ENCODE measurements around the gene KCTD5.
A peak's percentile ranks its signal among the peaks of the same experiment; 100 is the strongest.
"Not testable (repeated sequence)": the region's sequence is repeated elsewhere in the genome, so short reads cannot be mapped to it uniquely, and the experiment has no call there.

KCTD5 gene

DNA sequence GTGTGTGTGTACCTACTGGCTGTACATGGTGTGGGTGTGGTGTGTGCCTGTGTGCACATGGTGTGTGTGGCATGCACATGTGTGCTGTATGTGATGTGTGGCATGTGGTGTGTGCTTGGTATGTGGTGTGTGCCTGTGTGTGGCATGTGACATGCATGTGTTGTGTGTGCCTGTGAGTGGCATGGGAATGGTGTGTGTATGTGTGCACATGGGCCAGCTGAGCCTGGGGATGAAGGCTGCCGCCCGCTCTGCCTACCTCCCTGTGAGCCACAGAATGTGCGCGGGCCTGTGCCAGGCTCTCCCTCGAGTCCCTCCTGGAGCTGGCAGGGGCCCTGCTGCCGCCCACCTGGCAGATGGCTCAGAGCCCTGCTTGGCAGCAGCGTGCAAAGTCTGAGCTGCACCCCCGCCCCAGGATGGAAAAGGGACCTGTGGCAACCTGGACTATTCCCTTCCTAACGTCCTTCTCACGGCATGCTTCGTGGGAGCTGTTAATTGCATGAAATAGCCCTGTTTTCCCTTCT lies 28.4 kb downstream of the KCTD5 start:
- DNase-seq: no peak

DNA sequence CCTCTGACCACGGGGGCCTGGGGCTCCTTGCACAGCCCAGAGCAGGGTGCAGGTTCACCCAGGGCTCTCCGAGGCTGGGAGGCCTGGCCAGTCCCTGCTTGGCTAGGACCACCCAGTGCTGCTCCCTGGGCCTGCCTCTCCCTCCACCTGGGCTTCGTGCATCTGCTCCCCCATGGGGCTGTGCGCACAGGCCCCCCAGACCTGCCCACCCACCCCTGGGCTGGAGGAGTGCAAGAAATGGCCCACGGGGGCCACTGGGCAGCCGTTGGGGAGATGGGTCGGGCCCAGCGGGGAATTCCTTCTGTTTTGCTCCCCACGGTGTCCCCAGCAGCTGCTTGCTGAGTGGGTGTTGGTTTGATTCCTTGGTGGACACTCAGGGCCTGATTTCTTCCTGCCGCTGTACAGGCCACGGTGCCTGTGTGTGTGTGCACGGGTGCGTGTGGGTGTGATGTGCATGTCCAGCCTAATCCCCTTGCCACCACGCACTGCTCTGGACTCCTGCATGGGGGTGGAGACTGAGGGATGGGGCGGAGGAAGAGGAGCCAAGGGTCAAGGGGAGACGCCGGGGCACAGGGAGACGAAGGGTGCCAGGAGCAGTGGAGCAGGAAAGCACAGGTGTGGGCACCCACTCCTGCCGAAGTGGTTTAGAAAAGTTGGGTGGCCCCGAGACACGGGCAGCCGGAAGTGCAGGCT lies 29.2 kb downstream of the KCTD5 start:
- DNase-seq: no peak

DNA sequence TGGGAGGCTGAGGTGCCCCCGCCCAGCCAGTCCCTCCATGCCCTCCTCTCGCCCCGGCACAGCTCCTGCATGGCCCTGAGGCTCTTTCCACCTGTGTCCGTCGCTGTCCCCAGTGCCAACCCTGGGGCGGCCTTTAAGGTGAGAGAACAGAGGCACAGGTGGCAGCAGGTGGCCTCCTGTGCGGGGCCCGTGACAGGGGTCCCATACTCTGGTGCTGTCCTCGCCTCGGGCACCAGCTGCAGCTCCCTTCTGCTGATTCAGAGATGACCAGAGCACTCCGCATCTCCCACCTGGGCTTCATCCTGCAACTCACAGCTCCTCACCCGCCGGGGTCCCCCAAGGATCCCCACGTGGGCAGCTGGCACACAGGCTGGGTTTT lies 29.7 kb downstream of the KCTD5 start:
- DNase-seq: no peak

DNA sequence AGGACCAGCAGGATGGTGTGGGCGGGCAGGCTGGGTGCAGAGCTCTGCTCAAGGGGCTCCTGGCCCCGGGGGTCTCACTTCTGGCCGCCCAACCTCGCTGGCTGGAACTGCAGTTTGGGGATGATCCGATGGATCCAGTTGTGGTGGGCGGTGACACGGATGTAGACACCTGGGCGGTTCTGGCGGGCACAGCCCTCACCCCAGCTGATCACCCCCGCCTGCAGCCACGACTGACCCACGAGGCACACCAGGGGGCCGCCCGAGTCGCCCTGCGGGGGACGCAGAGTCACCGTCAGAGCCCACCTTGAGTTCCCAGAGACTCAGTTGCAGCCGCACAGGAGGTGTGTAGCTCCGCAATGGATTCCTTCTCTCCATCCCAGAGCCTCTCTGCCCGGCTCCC lies 30.2 kb downstream of the KCTD5 start:
- DNase-seq: no peak

DNA sequence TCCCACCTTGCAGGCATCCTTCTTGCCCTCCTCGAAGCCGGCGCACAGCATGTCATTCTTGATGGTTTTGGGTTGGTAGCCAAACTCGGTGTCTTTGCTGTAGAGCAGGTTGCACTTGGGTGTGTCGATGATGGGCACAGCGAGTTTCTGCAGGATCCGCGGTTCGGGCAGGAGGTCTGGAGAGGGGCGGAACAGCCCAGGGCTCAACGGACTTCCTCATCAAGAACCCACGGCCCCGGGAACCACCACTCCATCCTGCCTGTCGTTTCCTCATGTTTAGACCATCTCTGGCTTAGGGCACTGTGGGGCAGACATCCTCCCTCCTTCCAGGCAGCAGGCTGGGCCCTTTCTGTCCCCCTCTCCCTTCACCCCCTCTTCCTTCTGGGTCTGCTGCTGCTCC lies 31.2 kb downstream of the KCTD5 start:
- DNase-seq: peak; percentile 18

DNA sequence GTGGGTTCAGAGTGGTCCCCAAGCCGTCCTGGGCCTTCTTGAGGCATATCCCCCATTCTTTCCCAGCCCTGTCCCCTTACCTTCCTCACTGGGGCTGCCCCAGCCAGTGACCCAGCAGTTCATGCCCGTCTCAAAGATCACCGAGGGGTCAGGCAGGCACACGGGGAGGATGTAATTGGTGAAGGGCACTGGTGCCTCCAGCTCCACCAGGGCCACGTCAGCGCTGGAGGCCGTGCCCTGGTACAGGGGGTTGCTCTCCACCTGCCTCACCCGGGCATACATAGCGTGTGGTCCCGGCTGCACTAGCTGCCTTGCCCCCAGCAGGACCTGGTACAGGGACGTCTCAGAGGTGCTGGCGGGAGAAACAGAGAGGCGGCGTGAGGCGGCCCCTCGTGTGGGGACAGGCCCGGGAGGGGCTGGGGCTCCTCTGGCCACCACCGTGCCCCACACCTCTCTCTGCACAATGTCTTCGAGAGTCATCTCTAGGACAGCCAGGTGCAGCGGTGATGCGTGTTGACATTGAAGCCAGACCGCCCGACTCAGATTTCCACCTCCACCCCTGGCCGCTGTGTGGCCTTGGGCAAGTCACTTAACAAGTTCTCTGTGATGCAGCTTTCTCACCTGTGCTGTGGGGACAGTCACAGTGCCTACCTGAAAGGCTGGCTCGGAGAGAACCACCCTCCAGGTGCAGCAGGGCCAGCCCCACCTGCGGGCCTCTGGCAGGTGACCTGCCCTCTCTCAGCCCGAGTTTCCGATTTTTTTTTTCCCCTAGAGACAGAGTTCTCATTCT lies 31.9 kb downstream of the KCTD5 start:
- no peak for DNase-seq

DNA sequence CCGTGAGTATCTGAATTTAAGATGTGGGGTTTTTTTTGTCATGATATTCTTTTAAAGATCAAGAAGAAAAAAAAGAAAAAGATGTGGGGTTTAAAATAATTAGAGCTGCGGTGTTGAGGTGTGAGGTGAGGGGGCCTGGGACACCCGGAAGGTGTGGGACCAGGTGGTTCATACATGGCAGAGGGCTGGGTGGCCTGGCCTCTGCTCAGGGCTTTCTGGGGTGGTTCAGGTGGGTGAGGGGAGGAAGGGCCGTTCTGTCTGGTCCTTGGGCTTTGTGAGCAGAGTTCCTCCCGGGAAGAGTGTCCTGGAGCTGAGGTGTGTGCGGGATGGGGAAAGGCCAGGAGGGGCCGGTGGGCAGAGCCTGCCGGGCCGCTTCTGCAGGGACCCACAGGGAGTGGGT lies 32.7 kb downstream of the KCTD5 start:
- DNase-seq: no peak

DNA sequence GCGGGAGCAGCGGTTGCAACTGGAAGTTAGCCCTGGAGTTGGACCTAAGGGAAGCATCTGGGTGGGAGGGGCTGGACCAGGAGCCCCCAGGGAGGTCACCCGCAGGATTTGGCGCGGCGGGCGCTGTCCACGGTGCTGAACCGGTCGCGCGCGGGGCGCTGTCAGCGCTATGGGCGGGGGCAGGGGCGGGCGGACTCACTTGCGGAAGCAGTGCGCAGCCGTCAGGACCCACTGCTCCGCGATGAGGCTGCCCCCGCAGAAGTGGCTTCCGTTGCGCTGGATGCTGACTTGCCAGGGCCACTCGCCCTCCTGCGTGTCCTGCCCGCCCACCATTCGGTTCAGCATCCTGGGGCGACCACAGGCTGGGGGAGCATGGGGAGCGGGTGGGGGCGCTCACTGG lies 33.2 kb downstream of the KCTD5 start:
- DNase-seq: peak; percentile 87

DNA sequence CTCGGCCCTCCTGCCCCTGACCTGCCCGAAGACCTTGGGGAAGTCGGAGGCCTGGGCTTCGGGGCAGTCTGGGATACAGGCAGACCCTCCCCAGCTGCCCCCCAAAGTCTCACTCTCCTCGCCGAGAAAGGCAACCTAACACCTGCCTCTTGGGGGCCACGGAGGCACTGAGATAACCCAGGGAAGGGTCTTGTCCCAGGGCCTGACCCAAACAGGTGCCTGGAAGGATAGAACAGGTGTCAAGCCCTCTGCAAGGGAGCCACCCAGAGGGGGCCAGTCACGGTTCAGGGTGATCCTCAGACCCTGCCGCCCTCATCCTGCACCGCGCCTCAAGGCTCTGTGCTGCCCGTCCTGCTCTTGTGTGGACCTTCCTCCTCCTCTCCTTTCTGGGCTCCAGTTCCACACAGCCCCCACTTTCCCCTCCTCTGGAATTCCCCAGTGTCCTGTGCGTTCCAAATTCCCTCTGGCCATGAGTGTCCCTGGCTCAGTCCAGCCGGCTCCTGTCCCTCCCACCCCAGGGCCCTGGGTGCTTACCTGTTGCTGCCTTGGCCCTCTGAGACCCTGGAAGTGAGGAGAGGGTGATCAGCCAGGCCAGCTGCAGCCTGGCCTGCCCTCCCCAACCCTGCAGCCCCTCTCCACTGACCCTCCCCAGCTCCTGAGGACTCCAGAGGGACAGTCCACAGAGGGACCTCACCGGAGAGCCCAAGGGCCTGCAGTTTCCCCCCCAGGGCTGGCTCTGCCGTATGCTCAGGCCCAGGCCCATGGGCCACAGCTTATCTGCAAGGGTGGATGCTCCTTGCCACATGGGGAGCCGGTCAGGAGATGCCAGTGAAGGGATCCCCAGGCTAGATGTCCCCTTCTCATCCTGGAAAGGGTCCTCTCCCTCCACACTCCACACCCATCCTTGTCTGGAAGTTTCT lies 33.9 kb downstream of the KCTD5 start:
- no peak for DNase-seq

DNA sequence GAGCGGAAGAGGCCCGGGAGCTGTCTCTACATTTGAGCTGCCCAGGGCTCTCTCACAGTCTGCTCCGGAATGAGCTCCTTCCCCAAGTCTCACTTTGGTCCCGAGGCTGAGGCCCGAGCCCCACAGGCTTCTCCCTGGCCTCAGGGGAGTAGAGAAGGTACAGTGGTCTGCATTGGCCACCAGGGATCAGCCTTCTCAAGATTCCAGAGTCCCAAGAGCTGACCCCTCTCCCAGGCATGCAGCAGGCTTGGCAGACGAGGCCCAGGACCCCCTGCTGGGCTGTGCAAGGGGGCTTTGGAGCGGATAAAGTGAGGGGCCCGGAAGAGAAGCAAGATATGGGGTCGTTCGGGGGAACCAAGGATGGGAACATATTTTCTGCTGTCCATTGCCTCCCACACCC lies 34.6 kb downstream of the KCTD5 start:
- no peak for DNase-seq

DNA sequence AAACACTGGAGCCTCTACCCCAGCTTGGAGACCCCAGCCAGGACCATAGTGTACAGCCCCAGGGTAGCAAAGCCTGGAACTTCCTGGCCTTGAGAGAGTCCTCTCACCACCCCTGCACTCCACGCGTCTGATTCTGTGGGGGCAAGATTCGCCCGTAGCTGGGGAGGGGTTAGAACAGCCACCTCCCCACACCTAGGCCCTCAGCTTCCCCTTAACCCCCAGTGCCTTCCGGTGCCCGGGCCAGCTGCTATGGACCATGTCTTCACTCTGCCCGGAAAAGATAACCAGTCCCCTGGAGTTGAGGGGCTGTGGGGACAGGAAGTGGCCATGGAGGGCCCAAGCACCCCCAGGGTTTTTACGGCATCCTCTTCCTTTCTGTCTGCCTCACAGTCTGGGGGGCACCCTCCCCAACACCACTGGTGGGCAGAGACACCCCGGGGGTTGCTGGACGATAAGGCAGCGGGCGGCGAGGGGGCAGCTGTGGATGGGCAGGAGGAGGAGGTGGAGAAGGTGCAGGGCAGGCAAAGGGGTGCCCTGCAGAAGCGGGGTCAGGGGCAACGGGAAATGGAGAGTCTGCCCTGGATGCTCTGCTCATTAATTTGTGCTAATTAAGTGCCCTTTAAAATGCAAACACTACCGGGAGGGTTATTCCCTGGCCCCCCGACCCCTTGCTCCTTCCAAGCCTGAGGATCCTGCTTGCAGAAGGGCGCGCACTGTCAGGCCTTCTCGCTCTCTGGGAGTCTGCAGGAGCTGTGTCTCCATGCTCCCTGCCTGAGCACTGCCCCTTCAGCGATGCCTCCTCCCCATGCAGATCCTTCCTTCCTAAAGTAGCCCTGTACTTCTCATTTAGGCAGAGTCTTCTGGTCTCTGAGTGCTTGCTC lies 35.3 kb downstream of the KCTD5 start:
- peak; percentile 61 for DNase-seq

DNA sequence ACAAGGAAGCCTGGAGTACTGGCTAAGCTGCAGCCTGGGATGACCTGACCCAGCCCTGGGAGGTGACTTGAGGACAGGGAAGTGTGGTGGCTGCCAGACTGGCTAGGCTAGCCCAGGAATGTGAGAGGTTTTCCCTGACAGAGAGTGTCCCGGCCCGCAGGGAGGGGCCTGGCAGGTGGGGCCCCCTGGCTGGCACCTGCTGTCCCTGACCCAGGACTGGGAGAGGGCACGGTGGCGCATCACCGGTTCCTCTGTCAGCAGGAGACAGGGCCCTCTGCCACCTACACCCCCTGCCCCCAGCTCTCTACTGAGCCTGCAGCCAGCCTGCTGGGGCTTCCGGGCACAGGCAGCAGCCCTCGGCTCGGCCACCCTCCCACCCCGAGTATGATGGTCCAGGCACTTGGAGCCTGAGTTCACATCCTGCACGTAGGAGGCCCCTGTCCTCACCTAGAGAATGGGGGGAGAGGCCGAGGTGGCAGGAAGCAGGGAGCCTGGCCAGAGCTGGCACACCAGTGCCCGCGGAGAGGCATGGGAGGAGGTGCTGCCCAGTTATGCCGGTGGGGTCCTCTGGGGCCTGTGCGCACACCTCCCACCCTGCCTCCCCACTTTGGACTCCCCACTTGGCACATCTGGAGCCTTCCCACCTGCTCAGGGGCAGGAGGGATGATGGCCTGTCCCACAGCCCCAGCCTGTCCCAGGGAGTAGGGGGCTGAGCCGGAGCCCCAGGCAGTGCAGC lies 37.2 kb downstream of the KCTD5 start:
- no peak for DNase-seq

DNA sequence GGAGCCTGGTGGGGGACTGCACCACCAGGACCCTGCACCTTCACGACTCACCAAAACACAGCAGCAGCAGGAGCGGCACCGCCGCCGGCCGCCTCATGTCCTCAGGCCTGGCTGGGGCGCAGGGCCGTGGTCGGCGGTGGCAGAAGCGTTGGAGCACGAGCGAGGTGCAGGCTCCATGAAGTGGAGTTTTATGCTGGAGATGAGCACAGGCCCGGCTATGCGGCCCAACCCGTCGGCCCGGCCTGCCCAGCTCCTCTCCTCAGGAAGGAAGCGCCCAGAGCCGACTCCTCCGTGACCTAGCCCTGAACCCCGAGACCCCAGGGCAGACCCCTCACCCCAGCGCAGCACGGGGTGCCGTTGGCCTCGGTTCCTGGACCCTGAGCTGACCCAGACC lies 37.7 kb downstream of the KCTD5 start, which contains the start of gene PRSS27:
TSS of gene PRSS27 (minus strand) at position 161 of the 394 bp plus-strand sequence. CDS start at position 97, 64 bp downstream.
- DNase-seq: no peak

DNA sequence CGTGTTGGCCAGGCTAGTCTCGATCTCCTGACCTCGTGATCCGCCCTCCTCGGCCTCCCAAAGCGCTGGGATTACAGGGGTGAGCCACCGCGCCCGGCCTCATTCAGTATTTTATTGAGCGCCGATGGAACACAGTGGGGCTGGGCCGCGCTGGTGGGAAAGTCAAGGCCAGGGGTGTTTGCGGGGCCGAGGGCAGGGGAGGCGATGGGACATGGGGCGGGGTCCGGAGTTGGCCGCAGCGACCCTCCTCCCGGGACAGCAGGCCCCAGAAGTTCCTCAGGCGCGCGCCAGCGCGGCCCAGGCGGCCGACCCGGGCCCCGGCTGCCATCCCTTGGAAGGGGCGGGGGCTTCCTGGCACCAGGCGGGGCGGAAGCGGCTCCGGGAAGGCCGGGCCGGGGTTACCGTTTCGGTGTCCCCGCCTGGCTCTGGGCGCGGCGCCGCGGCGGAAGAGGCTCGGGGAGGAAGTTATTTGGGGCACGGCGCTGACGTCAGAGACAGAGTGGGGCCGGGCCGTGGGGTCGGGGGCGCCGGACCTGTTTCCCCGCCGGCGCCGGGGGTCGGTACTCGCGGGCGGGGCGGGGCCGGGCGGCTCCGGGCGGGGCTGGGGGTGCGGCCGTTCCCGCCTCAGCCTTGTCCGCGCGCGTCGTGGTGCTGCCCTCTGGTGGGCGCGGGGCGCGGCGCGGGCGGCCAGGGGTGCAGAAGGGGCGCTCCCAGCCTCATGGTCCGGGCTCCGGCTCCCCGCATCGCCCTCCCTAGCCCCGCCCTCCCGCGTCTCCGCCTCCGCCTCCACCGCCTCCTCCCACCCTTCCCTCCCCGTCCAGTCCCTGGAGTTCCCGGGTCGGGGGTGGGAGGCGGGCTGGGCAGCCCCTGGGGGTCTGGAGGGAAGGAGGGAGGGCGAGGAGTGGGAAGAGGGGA lies 38.7 kb downstream of the KCTD5 start:
- peak; percentile 96 for DNase-seq

DNA sequence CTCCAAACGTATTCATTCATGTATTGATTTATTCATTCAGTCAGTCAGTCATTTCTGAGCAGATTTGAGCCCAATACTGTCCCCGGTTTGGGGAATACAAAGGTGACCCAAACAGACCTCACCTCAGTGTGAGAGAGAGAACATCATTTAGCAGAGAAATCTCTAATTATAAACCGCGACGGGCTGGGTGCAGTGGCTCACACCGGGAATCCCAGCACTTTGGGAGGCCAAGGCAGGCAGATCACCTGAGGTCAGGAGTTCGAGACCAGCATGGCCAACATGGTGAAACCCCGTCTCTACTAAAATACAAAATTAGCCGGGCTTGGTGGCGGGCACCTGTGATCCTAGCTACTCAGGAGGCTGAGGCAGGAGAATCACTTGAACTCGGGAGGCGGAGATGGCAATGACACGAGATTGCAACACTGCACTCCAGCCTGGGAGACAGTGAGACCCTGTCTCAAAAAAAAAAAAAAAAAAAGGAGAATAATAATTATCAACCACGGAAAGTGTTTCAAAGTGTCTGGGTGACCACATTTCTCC lies 39.4 kb downstream of the KCTD5 start:
- not testable (repeated sequence) for DNase-seq

DNA sequence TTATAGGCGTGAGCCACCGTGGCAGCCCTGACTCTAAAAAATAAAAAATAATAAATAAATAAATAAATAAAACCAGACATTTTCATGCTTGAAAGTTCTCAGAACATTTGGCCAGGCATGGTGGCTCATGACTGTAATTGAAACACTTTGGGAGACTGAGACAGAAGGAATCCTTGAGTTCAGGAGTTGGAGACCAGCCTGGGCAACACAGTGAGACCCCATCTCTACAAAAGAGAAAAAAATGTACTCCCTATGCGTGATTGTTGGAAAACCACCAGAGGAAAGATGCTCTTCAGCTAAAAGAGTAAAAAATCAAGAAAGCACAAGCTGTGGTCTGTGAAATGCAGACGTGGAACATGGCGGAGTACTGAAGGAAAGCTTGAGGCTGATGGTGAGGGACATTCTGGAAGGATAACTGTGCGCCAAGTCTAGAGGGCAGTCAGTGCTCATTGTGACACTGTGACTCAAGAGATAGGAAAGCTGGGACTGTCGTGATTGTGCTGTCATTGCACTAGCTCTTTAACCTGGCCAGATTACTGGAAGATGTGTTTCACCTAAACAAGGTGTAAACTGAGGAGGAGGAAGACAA lies 41.9 kb downstream of the KCTD5 start:
- no peak for DNase-seq

DNA sequence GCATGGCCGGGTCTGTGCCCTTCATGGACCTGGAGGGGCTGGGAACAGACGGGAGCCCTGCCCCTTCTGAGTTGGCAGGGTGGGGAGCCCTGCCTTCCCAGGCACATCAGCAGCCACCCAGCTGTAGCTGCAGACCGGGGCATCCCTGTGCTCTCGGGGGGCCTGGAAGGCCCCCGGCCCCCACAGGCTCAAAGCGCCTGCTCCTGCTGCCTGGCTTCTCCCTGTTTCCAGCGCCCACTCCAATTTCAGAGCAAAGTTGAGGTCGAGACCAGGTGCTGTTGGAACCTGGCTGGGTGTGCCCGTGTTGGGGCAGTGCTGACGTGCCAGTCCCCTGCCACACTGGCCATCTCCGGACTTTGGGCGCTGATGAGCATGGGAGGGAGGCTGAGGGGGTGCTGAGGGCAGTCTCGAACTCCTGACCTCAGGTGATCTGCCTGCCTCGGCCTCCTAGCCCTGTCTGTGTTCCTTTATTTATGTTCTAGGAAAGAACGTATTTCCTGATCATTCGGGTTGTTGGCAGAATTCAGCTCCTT lies 42.6 kb downstream of the KCTD5 start:
- DNase-seq: no peak

DNA sequence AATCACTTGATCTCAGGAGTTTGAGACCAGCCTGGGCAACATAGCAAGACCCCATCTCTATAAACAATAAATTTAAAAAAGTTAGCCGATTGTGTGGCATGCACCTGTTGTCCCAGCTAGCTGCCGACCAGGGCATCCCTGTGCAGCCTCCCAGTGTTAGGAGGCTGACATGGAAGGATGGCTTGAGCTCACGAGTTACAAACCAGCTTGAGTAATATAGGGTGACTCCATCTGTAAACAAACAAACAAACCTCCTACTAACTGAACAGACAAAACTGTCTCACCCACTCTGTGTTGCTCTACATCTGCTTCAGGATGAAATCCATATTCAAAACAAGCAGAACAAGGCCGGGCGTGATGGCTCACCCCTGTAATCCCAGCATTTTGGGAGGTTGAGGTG lies 44.6 kb downstream of the KCTD5 start:
- DNase-seq: no peak

DNA sequence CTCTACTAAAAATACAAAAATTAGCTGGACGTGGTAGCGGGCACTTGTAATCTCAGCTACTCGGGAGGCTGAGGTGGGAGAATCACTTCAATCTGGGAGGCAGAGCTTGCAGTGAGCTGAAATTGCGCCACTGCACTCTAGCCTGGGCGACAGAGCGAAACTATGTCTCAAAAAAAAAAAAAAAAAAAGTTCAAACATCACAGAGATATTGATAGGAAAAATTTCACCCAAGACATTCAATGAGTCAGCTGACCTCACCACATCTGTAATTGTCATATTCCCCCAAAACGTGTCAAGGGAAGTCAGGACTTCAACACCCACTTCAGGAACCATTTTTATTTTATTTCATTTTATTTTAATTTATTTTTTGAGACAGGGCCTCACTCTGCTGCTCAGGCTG lies 45.7 kb downstream of the KCTD5 start:
- DNase-seq: no peak
